T follicular helper cell (primary cell): ENCODE data around the gene LDLRAD3.

Source experiments
- DNase-seq: peaks from one replicate; pipeline ENCODE4 v3.0.0-alpha.2; 2020; ENCODE audit warnings: low read depth

Gene LDLRAD3

GRCh38 chr11:36278531-36279282 is 334.8 kb downstream of the LDLRAD3 start:
- no peak for DNase-seq

- DNase-seq, result no peak
These were observed 336.7 kb downstream of the LDLRAD3 start for GRCh38 chr11:36280531-36280930.
